Activated CD8-positive, alpha-beta memory T cell treated with anti-CD3 and anti-CD28 coated beads for 48 hours (primary cell): ENCODE data around the gene MAGED1.
"Not testable (repeated sequence)": the region's sequence is repeated elsewhere in the genome, so short reads cannot be mapped to it uniquely, and the experiment has no call there.

Source experiments
- DNase-seq, 3 experiments: peaks; one replicate each; pipeline ENCODE4 v3.0.0-alpha.2; 2020; ENCODE audit warnings: low read depth in 2 of 3, low spot score in 2 of 3

The MAGED1 gene

GRCh38 chrX:51893931-51894696, 691 bp downstream of the MAGED1 start:
- no peak for DNase-seq

- DNase-seq = no peak
Measured at GRCh38 chrX:51894697-51895336, 1.4 kb downstream of the MAGED1 start.

DNA sequence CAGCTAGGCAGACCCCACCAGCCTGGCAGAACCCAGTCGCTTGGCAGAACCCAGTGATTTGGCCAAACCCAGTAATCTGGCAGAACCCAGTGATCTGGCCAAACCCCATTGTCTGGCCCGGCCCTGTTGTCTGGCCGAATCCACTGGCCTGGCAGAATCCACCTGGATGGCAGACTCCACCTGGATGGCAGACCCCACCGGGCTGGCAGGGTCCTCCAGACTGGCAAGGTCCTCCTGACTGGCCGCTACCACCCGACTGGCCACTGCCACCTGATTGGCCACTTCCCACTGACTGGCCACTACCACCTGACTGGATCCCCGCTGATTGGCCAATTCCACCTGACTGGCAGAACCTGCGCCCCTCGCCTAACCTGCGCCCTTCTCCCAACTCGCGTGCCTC, 3.2 kb downstream of the MAGED1 start:
- no peak for DNase-seq

DNA sequence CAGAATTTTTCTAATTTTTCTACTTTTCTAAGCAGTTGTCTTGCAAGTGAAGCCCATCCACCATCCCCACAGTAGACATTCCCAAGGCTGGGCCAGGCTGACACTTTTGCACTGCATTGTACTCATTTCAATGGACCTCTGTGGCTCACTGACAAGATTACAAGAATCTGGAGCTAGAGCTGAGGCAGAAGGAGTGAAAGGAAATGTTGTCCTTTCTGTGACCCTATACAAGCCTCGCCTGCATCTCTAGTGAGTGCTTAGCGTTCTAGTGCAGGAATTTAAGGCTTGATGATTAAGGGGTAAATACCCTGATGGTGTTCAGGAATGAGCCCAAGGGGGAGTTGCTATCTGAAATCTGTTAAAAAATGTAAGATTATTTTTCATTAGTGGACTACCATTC, 6.3 kb downstream of the MAGED1 start:
- no peak for DNase-seq

DNA sequence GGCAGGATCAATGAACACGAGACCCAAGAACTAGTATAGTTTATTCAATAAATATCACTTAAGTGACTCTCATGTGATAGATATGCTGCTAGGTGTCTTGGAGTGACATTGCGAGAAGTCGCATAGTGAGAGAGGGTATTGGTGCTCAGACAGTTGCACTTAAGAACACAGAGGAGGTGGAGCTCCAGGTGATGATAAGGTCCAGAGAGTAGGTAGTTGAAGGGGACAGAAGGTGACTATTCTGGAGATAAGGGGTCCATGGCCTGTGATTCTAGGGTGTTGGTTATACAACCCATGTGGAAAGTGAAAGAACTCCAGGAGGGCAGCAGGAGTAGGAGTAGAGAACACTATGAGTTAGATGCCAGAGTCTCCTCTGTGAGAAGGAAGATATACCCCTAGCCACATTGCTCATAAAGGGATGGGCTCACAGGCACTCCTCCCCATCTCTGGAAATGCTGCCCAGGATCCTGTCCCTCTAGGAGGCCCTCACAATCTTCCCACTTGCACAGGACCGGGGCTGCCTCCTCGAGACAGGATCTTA, 9.2 kb downstream of the MAGED1 start:
- DNase-seq = no peak

DNA sequence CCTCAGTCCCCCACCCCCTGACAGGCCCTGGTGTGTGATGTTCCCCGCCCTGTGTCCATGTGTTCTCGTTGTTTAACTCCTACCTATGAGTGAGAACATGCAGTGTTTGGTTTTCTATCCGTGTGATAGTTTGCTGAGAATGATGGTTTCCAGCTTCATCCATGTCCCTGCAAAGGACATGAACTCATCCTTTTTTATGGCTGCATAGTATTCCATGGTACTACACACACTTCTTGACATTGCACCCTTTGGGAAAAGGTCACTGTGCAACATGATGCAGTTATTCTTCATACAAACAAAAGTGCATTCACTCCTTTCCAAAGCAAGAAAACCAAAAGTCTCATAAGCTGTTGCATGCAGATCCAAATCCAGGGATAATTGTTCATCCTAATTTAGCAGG, 11.7 kb downstream of the MAGED1 start:
- DNase-seq = not testable (repeated sequence)

DNA sequence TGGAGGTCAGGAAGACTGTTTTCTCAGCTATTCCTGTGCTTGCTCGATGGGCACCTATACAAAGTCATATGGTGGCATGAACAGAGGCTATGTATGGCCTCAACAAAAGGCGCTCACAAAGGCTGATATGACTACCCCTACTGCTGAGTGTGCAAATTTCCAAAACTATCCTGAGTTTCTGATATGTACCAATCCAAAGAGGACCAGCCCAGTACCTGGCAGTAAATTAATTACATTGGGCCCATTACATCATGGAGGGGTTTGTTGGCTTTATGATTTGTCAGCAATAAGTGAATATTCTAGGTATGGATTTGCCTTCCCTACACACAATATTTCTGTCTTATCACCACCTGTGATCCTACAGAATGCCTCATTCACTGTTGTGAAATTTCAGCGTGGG, 12.3 kb downstream of the MAGED1 start:
- DNase-seq = no peak

DNA sequence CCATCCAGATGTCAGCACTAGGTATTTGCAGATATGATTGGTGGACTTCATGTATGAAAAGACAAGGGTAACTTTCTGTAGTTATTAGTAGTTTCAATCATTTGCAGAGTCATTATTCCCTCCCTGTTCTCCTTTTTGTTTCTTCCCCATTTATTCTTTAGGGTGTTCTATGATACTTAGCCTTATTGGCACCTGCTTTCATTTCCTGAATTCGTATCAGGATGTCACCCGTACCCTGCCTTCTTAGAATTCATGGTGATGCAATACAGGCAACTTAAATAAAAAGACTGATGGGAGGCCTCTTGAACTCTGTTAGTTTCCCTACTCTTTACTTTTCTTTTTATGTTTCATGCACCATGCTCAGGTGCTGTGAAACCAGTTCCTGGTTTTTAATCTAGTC, 24.2 kb downstream of the MAGED1 start:
- no peak for DNase-seq

- DNase-seq = no peak
Measured at GRCh38 chrX:51922561-51922960, 29.1 kb downstream of the MAGED1 start.

DNA sequence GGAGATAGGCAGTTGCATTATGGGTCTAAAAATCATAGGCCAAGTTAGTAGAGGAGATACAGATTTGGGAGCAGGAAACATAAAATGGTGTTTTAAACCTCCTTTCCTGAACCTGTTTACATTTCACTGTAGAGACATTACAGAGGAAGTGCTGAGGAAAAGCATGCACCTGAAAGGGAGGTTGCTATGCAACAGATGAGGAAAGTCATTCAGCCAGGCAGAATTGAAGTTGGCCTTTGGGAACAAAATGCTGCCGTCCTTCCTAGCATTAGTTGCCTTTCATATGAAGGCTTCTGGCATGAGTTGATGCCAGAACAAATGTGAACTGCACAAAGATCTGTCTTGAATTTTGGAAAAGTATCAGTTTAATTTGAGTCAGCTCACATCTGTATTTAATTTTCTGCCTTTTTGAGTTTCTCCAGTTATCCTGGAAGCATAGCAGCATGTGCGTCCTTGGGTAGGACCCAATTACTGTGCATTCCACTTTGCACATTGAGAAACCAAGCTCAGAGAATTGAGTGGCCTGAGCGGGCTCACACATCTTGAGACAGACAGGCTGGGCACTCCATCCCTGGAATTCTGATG, 38.2 kb downstream of the MAGED1 start:
- DNase-seq = no peak
